Measurements from ENCODE around the gene UEVLD.
"Not testable (repeated sequence)": the region's sequence is repeated elsewhere in the genome, so short reads cannot be mapped to it uniquely, and the experiment has no call there.

Gene UEVLD

GRCh38 chr11:18594999-18595749 lies 6.6 kb upstream of the UEVLD start:
- no peaks in the 10 kb centered on the region for H3K4me1 ChIP-seq (ENCODE audit: low read length)
- no peak overlapping the region for H3K4me3 ChIP-seq (ENCODE audit: low read length)
- H3K36me3 ChIP-seq (replicated peaks; ENCODE audit: low read depth, low read length) = no peaks in the 10 kb centered on the region
- H4K20me1 ChIP-seq (ENCODE audit: insufficient read depth, low read length) = no peaks in the 10 kb centered on the region
- no peak overlapping the region for H3K27ac ChIP-seq (ENCODE audit: low read length)
- no peak overlapping the region for H3K4me2 ChIP-seq (ENCODE audit: low read length)
- no peaks in the 10 kb centered on the region for H3K9me3 ChIP-seq (ENCODE audit: insufficient read depth, low read length)
- H2AFZ ChIP-seq (ENCODE audit: low read depth, low read length) = no peak overlapping the region
- TF ChIP-seq CTCF (IDR thresholded peaks at IDR 0.05; ENCODE audit: low read depth, low read length) (no peak), EZH2phosphoT487 (IDR thresholded peaks at IDR 0.05; ENCODE audit: low read depth) (no peak)
- H3K79me2 ChIP-seq (ENCODE audit: low read length) = no peaks in the 10 kb centered on the region
- H3K9ac ChIP-seq (ENCODE audit: low read length) = no peak overlapping the region
- H3K27me3 ChIP-seq (ENCODE audit: low read depth, low read length) = no peaks in the 10 kb centered on the region

- H3K4me2 ChIP-seq (ENCODE audit: low read length); H3K36me3 ChIP-seq (replicated peaks; ENCODE audit: low read depth, low read length); H3K4me1 ChIP-seq (ENCODE audit: low read length); H4K20me1 ChIP-seq (ENCODE audit: insufficient read depth, low read length); H3K27ac ChIP-seq (ENCODE audit: low read length); H2AFZ ChIP-seq (ENCODE audit: low read depth, low read length); H3K4me3 ChIP-seq (ENCODE audit: low read length); H3K27me3 ChIP-seq (ENCODE audit: low read depth, low read length); H3K9ac ChIP-seq (ENCODE audit: low read length); H3K9me3 ChIP-seq (ENCODE audit: insufficient read depth, low read length); H3K79me2 ChIP-seq (ENCODE audit: low read length): not testable (repeated sequence)
Measured at GRCh38 chr11:18594088-18594487, 5.6 kb upstream of the UEVLD start.

GRCh38 chr11:18590571-18590970 lies 2.0 kb upstream of the UEVLD start:
- Histone ChIP-seq H4K20me1 (ENCODE audit: insufficient read depth, low read length) (no peaks in the 10 kb centered on the region), H3K4me3 (ENCODE audit: low read length) (no peak overlapping the region), H3K27ac (ENCODE audit: low read length) (no peak overlapping the region), H3K27me3 (ENCODE audit: low read depth, low read length) (no peaks in the 10 kb centered on the region), H3K9ac (ENCODE audit: low read length) (no peak overlapping the region), H2AFZ (ENCODE audit: low read depth, low read length) (no peak overlapping the region), H3K9me3 (ENCODE audit: insufficient read depth, low read length) (no peaks in the 10 kb centered on the region), H3K4me1 (ENCODE audit: low read length) (peaks cover 13% of the 10 kb centered on the region), H3K36me3 (replicated peaks; ENCODE audit: low read depth, low read length) (no peaks in the 10 kb centered on the region), H3K79me2 (ENCODE audit: low read length) (peaks cover 21% of the 10 kb centered on the region), H3K4me2 (ENCODE audit: low read length) (no peak overlapping the region)
- TF ChIP-seq EZH2phosphoT487 (IDR thresholded peaks at IDR 0.05; ENCODE audit: low read depth) (no peak), CTCF (IDR thresholded peaks at IDR 0.05; ENCODE audit: low read depth, low read length) (no peak)

GRCh38 chr11:18581825-18582224 lies 6.7 kb downstream of the UEVLD start:
- Histone ChIP-seq H3K36me3 (replicated peaks; ENCODE audit: low read depth, low read length) (peaks cover 3% of the 10 kb centered on the region), H3K9me3 (ENCODE audit: insufficient read depth, low read length) (no peaks in the 10 kb centered on the region), H3K79me2 (ENCODE audit: low read length) (no peaks in the 10 kb centered on the region), H3K27me3 (ENCODE audit: low read depth, low read length) (no peaks in the 10 kb centered on the region), H3K4me3 (ENCODE audit: low read length) (no peak overlapping the region), H3K4me1 (ENCODE audit: low read length) (peaks cover 7% of the 10 kb centered on the region), H3K4me2 (ENCODE audit: low read length) (no peak overlapping the region), H3K9ac (ENCODE audit: low read length) (no peak overlapping the region), H2AFZ (ENCODE audit: low read depth, low read length) (no peak overlapping the region), H4K20me1 (ENCODE audit: insufficient read depth, low read length) (no peaks in the 10 kb centered on the region), H3K27ac (ENCODE audit: low read length) (no peak overlapping the region)
- no peak for TF ChIP-seq CTCF (IDR thresholded peaks at IDR 0.05; ENCODE audit: low read depth, low read length)
